H1 (cell line): Measurements from ENCODE around the gene TMEM198. TPM values are rescaled to one million over a fixed set of nuclear protein-coding genes. Genes with fewer than 3 reads are reported as not detected.

Experiments
- ASH2L ChIP-seq: fragments of 200-600, 300-600 bp; sonication (generic); IDR thresholded peaks from one replicate; pipeline ENCODE4 v1.7.1; 2017; ENCODE audit warnings: low read length
- EP300 ChIP-seq, 2 experiments: IDR thresholded peaks; 1 replicate in 1 of 2; 2 replicates in 1 of 2; pipeline ENCODE4 v1.6.1; 2011 to 2012; ENCODE audit warnings: low read depth in 2 of 2, low read length in 2 of 2, mild to moderate bottlenecking in 2 of 2, borderline replicate concordance in 1 of 2, inconsistent platforms in 1 of 2, moderate library complexity in 1 of 2
- GABPA ChIP-seq: IDR thresholded peaks from 2 replicates; pipeline ENCODE4 v1.6.1; 2011; ENCODE audit warnings: mild to moderate bottlenecking, low read length, moderate library complexity, borderline replicate concordance; ENCODE audit not compliant: insufficient read depth
- KDM5A ChIP-seq: fragments of 200-600 bp; IDR thresholded peaks from 2 replicates; pipeline ENCODE4 v1.7.1; 2012; ENCODE audit warnings: mild to moderate bottlenecking, low read length, inconsistent platforms, mixed read lengths
- polyA plus RNA-seq, 7 experiments: library from polyadenylated mRNA; depleted of rRNA in 3 of 7; stranded (reverse) in 5 of 7; unstranded in 2 of 7; fragments of >200 nt in 5 of 7; fragments of 200-250 nt in 2 of 7; gene quantifications; 1 replicate in 5 of 7; 2 replicates in 1 of 7; 4 replicates in 1 of 7; pipeline versions ENCODE4 v1.2.1 to v1.2.3, GENCODE V29; 2011 to 2013; ENCODE audit warnings: missing spikeins in 2 of 7, mixed read lengths in 2 of 7
- total RNA-seq: library from RNA; stranded (reverse); fragmentation: NEBNext Ultra II Directional; extraction: Animal tissue kit (Norgen Biotek cat#: 25700); gene quantifications from 2 replicates; pipeline ENCODE4 v1.2.1, GENCODE V29; 2021
- TF ChIP-seq, protein P1 (sequence below): IDR thresholded peaks from 2 replicates; pipeline ENCODE4 v1.6.1; 2012; ENCODE audit warnings: inconsistent platforms

Gene TMEM198
- total and polyA plus RNA-seq, 2 of the 8 experiments (the other 6 are each of a cell fraction or from before 2014, with no cell fraction given) = 10.2 to 10.4 TPM

DNA sequence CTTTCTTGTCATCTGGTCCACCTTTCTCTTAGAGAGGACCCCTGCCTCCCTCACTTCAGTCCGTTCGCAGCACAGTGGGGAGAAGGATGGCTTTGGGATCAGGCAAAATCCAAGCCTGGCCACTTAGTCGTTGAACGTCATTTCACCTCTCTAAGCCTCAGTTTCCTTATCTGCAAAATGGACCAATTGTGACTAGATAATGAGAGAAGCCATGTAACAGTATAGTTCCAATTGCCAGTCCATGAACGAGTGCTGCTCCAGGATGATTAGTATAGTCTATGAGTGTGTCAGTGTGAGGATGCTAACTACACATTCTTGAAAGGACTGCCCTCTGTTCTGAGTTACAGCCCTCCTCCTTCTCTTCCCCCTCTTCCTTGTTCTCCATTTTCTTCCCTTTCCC lies 29.3 kb downstream of the TMEM198 start (continued):
- TF ChIP-seq KDM5A = no peak
- no peak for TF ChIP-seq ASH2L
- TF ChIP-seq GABPA = no peak
- no peak for TF ChIP-seq EP300 (IDR thresholded peaks at IDR 0.05; ENCODE audit: borderline replicate concordance in 1 of 2, low read depth in 2 of 2, low read length in 2 of 2)
- TF ChIP-seq, protein P1, sequence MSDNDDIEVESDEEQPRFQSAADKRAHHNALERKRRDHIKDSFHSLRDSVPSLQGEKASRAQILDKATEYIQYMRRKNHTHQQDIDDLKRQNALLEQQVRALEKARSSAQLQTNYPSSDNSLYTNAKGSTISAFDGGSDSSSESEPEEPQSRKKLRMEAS = no peak
- TF ChIP-seq, all 59 proteins: peak for 0
